Measurements from ENCODE around the gene BRD9.
"Not testable (repeated sequence)": the region's sequence is repeated elsewhere in the genome, so short reads cannot be mapped to it uniquely, and the experiment has no call there.

The BRD9 gene

GRCh38 chr5:932628-933250, 40.1 kb upstream of the BRD9 start:
- peaks cover 9% of the 10 kb centered on the region for H3K4me1 ChIP-seq (ENCODE audit: control insufficient read depth, insufficient read depth, low read length)

DNA sequence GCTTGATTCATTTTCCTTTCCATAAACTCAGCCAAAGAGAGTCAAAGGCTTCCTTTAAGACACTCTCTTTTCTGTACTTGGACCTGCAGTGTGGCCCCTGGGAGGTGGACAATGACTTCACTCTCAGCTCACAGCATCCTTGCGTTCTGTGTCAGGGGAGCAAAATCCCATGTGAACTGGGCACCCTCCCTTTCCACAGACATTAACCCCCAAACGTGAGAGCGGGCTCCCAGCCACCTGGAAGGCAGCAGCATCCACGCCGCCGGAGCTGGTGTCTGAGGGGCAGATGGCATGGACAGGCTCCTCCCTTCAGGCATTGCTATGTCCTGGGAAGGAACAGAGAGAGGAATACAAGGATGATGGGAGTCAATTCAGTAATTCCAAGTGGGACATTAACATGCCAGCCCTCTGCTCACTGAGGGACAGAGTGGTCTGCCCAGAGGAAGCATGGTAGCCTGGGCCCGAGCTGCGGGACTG, 39.6 kb upstream of the BRD9 start:
- H3K27ac ChIP-seq (ENCODE audit: low read length): no peak overlapping the region
- peaks cover 9% of the 10 kb centered on the region for H3K4me1 ChIP-seq (ENCODE audit: control insufficient read depth, insufficient read depth, low read length)
- no peaks in the 10 kb centered on the region for H3K27me3 ChIP-seq (ENCODE audit: control insufficient read depth in 1 of 2, insufficient read depth in 2 of 2, low read length in 2 of 2)
- H3K4me3 ChIP-seq (ENCODE audit: low read length in 2 of 2): no peak overlapping the region
- no peaks in the 10 kb centered on the region for H3K36me3 ChIP-seq (ENCODE audit: control insufficient read depth in 2 of 2, insufficient read depth in 2 of 2, low read length in 2 of 2)
- no peaks in the 10 kb centered on the region for H3K9me3 ChIP-seq (ENCODE audit: control insufficient read depth in 2 of 2, low read length in 2 of 2)
- H3K9ac ChIP-seq (ENCODE audit: low read length in 2 of 2): no peak overlapping the region

More at GRCh38 chr5:932628-933250, 40.1 kb upstream of the BRD9 start:
- no peaks in the 10 kb centered on the region for H3K36me3 ChIP-seq (ENCODE audit: control insufficient read depth in 2 of 2, insufficient read depth in 2 of 2, low read length in 2 of 2)
- H3K27ac ChIP-seq (ENCODE audit: low read length): no peak overlapping the region
- H3K27me3 ChIP-seq (ENCODE audit: control insufficient read depth in 1 of 2, insufficient read depth in 2 of 2, low read length in 2 of 2): no peaks in the 10 kb centered on the region
- H3K9ac ChIP-seq (ENCODE audit: low read length in 2 of 2): no peak overlapping the region
- H3K9me3 ChIP-seq (ENCODE audit: control insufficient read depth in 2 of 2, low read length in 2 of 2): no peaks in the 10 kb centered on the region
- H3K4me3 ChIP-seq (ENCODE audit: low read length in 2 of 2): no peak overlapping the region

- peaks cover 12% of the 10 kb centered on the region for H3K4me1 ChIP-seq (ENCODE audit: control insufficient read depth, insufficient read depth, low read length)
- no peaks in the 10 kb centered on the region for H3K9me3 ChIP-seq (ENCODE audit: control insufficient read depth in 2 of 2, low read length in 2 of 2)
- H3K4me3 ChIP-seq (ENCODE audit: low read length in 2 of 2): no peak overlapping the region
- H3K27me3 ChIP-seq (ENCODE audit: control insufficient read depth in 1 of 2, insufficient read depth in 2 of 2, low read length in 2 of 2): no peaks in the 10 kb centered on the region
- no peaks in the 10 kb centered on the region for H3K36me3 ChIP-seq (ENCODE audit: control insufficient read depth in 2 of 2, insufficient read depth in 2 of 2, low read length in 2 of 2)
- H3K27ac ChIP-seq (ENCODE audit: low read length): no peak overlapping the region
- H3K9ac ChIP-seq (ENCODE audit: low read length in 2 of 2): no peak overlapping the region
Measured at GRCh38 chr5:931570-932145, 39.1 kb upstream of the BRD9 start.

DNA sequence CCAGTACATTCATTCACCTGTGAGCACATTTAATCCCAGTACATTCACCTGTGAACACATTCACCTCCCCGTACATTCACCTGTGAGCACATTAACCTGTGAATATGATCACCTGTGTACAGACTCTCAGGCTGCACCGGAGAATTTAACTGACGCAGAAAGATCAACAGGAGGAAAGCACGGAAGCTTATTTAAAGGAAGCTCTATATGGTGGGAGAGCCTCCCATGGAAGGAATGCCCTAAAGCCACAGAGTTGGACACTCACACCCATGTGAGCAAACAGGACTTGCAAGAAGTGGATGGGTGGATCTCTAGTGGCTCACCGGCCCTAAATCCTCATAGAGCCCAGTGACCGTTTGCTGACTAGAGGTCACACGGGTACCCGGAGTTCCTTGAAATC, 38.3 kb upstream of the BRD9 start:
- Histone ChIP-seq H3K27me3 (ENCODE audit: control insufficient read depth in 1 of 2, insufficient read depth in 2 of 2, low read length in 2 of 2) (peaks cover 3 to 8% of the 10 kb centered on the region in 2 donors), H3K4me3 (ENCODE audit: low read length in 2 of 2) (no peak overlapping the region), H3K9me3 (ENCODE audit: control insufficient read depth in 2 of 2, low read length in 2 of 2) (no peaks in the 10 kb centered on the region), H3K4me1 (ENCODE audit: control insufficient read depth, insufficient read depth, low read length) (peaks cover 15% of the 10 kb centered on the region), H3K27ac (ENCODE audit: low read length) (no peak overlapping the region), H3K36me3 (ENCODE audit: control insufficient read depth in 2 of 2, insufficient read depth in 2 of 2, low read length in 2 of 2) (no peaks in the 10 kb centered on the region), H3K9ac (ENCODE audit: low read length in 2 of 2) (no peak overlapping the region)

DNA sequence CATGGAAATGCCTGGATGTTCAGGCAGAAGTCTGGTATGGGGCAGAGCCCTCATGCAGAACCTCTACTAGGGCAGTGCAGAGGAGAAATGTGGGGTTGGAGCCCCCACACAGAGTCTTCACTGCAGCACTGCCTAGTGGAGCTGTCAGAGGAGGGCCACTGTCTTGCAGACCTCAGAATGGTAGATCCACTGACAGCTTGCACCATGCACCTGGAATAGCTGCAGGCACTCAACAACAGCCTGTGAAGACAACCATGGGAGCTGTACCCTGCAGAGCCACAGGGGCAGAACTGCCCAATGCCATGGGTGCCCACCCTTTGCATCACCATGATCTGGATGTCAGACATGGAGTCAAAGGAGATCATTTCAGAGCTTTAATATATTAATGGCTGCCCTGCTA, 37.0 kb upstream of the BRD9 start:
- Histone ChIP-seq H3K4me3 (ENCODE audit: low read length in 2 of 2) (no peak overlapping the region), H3K27ac (ENCODE audit: low read length) (no peak overlapping the region), H3K36me3 (ENCODE audit: control insufficient read depth in 2 of 2, insufficient read depth in 2 of 2, low read length in 2 of 2) (no peaks in the 10 kb centered on the region), H3K9ac (ENCODE audit: low read length in 2 of 2) (no peak overlapping the region), H3K27me3 (ENCODE audit: control insufficient read depth in 1 of 2, insufficient read depth in 2 of 2, low read length in 2 of 2) (peaks cover 6 to 16% of the 10 kb centered on the region in 2 donors), H3K4me1 (ENCODE audit: control insufficient read depth, insufficient read depth, low read length) (peaks cover 15% of the 10 kb centered on the region), H3K9me3 (ENCODE audit: control insufficient read depth in 2 of 2, low read length in 2 of 2) (no peaks in the 10 kb centered on the region)

GRCh38 chr5:929182-929581, 36.6 kb upstream of the BRD9 start:
- H3K9me3 ChIP-seq (ENCODE audit: control insufficient read depth in 2 of 2, low read length in 2 of 2); H3K27ac ChIP-seq (ENCODE audit: low read length); H3K9ac ChIP-seq (ENCODE audit: low read length in 2 of 2); H3K36me3 ChIP-seq (ENCODE audit: control insufficient read depth in 2 of 2, insufficient read depth in 2 of 2, low read length in 2 of 2); H3K4me3 ChIP-seq (ENCODE audit: low read length in 2 of 2): not testable (repeated sequence)
- Histone ChIP-seq H3K27me3 (ENCODE audit: control insufficient read depth in 1 of 2, insufficient read depth in 2 of 2, low read length in 2 of 2) (peaks cover 6 to 16% of the 10 kb centered on the region in 2 donors), H3K4me1 (ENCODE audit: control insufficient read depth, insufficient read depth, low read length) (peaks cover 15% of the 10 kb centered on the region)

GRCh38 chr5:927172-928015, 34.8 kb upstream of the BRD9 start:
- Histone ChIP-seq H3K27me3 (ENCODE audit: control insufficient read depth in 1 of 2, insufficient read depth in 2 of 2, low read length in 2 of 2) (peaks cover 6 to 16% of the 10 kb centered on the region in 2 donors), H3K4me1 (ENCODE audit: control insufficient read depth, insufficient read depth, low read length) (peaks cover 11% of the 10 kb centered on the region), H3K27ac (ENCODE audit: low read length) (no peak overlapping the region), H3K4me3 (ENCODE audit: low read length in 2 of 2) (peak overlapping the region in 1 of 2 donors; percentile 68), H3K36me3 (ENCODE audit: control insufficient read depth in 2 of 2, insufficient read depth in 2 of 2, low read length in 2 of 2) (no peaks in the 10 kb centered on the region), H3K9me3 (ENCODE audit: control insufficient read depth in 2 of 2, low read length in 2 of 2) (no peaks in the 10 kb centered on the region), H3K9ac (ENCODE audit: low read length in 2 of 2) (no peak overlapping the region)

DNA sequence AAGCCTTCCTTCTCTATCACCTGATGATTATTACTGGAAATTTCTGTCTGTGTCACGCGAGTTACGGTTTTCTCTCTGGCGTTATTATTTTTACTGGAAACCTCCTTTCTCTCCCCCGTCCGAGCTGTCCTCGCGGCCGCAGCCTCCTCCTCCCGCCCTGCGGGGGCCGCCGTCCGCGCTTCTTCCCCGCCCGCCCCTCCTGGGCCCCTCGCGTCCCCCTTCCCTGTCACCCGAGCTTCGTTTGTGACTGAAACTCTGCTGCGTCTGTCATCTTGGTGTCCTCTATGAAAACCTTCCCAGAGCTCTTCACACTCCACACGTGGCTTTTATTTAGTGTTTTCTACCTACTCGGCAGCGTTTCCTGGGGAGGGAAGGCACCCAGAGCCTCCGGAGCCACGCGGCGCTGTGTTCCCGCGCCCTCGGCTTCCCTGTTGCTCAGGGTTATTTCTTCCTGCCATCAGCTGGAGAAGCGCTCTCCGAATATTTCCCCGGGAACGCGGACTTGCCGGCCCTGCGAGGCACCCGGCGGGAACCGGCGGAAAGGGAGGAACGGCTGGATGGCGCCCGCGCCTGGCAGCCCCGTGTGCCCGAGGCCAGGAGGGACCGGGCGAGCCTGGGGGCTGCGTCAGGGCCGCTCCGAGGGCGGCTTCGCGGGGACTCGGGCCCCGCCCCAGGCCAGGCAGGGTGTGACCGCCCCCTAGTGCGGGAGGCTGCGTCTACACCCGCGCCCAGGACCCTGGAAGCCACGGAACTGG, 34.0 kb upstream of the BRD9 start:
- Histone ChIP-seq H3K36me3 (ENCODE audit: control insufficient read depth in 2 of 2, insufficient read depth in 2 of 2, low read length in 2 of 2) (no peaks in the 10 kb centered on the region), H3K27ac (ENCODE audit: low read length) (no peak overlapping the region), H3K9ac (ENCODE audit: low read length in 2 of 2) (peak overlapping the region; percentile 13 to 34), H3K9me3 (ENCODE audit: control insufficient read depth in 2 of 2, low read length in 2 of 2) (no peaks in the 10 kb centered on the region), H3K4me3 (ENCODE audit: low read length in 2 of 2) (peak overlapping the region; percentile 47 to 68), H3K27me3 (ENCODE audit: control insufficient read depth in 1 of 2, insufficient read depth in 2 of 2, low read length in 2 of 2) (peaks cover 6 to 16% of the 10 kb centered on the region in 2 donors), H3K4me1 (ENCODE audit: control insufficient read depth, insufficient read depth, low read length) (peaks cover 7% of the 10 kb centered on the region)

DNA sequence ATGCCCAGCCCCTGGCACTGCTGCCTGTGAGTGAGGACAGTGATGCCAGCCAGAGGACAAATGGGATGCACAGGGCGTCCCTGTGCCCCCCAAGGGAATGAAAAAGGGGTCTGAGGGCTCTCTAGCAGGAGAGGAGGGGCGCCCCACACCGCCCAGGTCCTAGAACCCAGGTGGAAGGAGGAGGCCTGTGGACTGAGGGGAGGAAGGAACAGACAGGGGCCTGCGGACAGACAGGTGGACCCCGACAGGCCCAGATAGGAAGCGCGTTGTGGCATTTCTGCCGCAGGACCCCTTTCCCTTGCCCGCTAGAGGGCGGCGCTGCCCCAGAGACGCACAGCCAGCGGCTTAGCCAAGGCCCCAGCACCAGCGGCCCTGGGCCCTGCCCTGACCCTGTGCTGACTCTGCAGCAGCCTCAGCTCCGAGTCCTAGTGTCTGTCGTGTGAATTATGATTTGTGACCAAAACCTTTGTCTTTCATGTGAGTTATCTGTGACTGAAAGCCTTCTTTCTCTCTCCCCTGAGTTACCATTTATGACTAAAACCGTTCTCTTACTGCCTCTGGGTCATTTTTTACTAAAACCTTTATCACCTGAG, 30.8 kb upstream of the BRD9 start:
- H3K9ac ChIP-seq (ENCODE audit: low read length in 2 of 2): no peak overlapping the region
- peaks cover 6 to 16% of the 10 kb centered on the region in 2 donors for H3K27me3 ChIP-seq (ENCODE audit: control insufficient read depth in 1 of 2, insufficient read depth in 2 of 2, low read length in 2 of 2)
- H3K27ac ChIP-seq (ENCODE audit: low read length): no peak overlapping the region
- no peaks in the 10 kb centered on the region for H3K36me3 ChIP-seq (ENCODE audit: control insufficient read depth in 2 of 2, insufficient read depth in 2 of 2, low read length in 2 of 2)
- peaks cover 7% of the 10 kb centered on the region for H3K4me1 ChIP-seq (ENCODE audit: control insufficient read depth, insufficient read depth, low read length)
- no peak overlapping the region for H3K4me3 ChIP-seq (ENCODE audit: low read length in 2 of 2)
- peaks cover 0 to 3% of the 10 kb centered on the region in 2 donors for H3K9me3 ChIP-seq (ENCODE audit: control insufficient read depth in 2 of 2, low read length in 2 of 2)
